GM06990 (cell line): ENCODE results near the gene TET1.
A peak's percentile ranks its signal among the peaks of the same experiment; 100 is the strongest.

Experiments
- DNase-seq: peaks from one replicate; pipeline ENCODE4 v3.0.0-alpha.2; 2011; ENCODE audit not compliant: insufficient read length; ENCODE audit errors: extremely low read depth
- H3K27me3 ChIP-seq: replicated peaks from 2 replicates; pipeline ENCODE4 v1.6.0; 2011; ENCODE audit warnings: low read length; ENCODE audit not compliant: control insufficient read depth, insufficient read depth
- H3K36me3 ChIP-seq: 2 replicates; pipeline ENCODE4 v1.5.1; 2011; ENCODE audit warnings: low read length; ENCODE audit not compliant: control insufficient read depth, insufficient read depth
- H3K4me3 ChIP-seq: replicated peaks from 2 replicates; pipeline ENCODE4 v1.5.1; 2011; ENCODE audit warnings: low read depth, mild to moderate bottlenecking, control low read depth, low read length
- CTCF ChIP-seq: IDR thresholded peaks from 2 replicates; pipeline ENCODE4 v1.5.1; 2011; ENCODE audit warnings: low read length, control low read depth, mild to moderate bottlenecking, inconsistent platforms; ENCODE audit not compliant: insufficient read depth, poor library complexity, severe bottlenecking

The TET1 gene

GRCh38 chr10:68599771-68600040, 39.6 kb downstream of the TET1 start:
- no peaks in the 10 kb centered on the region for H3K27me3 ChIP-seq
- TF ChIP-seq CTCF = no peak
- H3K4me3 ChIP-seq = peak overlapping the region; percentile 59
- no peaks in the 10 kb centered on the region for H3K36me3 ChIP-seq
- DNase-seq = no peak

GRCh38 chr10:68600041-68600778, 40.1 kb downstream of the TET1 start:
- DNase-seq = peak; percentile 71
- TF ChIP-seq CTCF = no peak
- H3K36me3 ChIP-seq = no peaks in the 10 kb centered on the region
- peak overlapping the region; percentile 59 for H3K4me3 ChIP-seq
- H3K27me3 ChIP-seq = no peaks in the 10 kb centered on the region

- peak; percentile 4 for DNase-seq
- no peaks in the 10 kb centered on the region for H3K36me3 ChIP-seq
- no peaks in the 10 kb centered on the region for H3K27me3 ChIP-seq
- H3K4me3 ChIP-seq = peak overlapping the region; percentile 59
- no peak for TF ChIP-seq CTCF
Measured at GRCh38 chr10:68601501-68602265, 41.5 kb downstream of the TET1 start.

- DNase-seq = no peak
- Histone ChIP-seq H3K27me3 (no peaks in the 10 kb centered on the region), H3K4me3 (no peak overlapping the region), H3K36me3 (no peaks in the 10 kb centered on the region)
- no peak for TF ChIP-seq CTCF
Measured at GRCh38 chr10:68602434-68602833, 42.3 kb downstream of the TET1 start.

GRCh38 chr10:68603766-68604165, 43.6 kb downstream of the TET1 start:
- no peak for DNase-seq
- Histone ChIP-seq H3K27me3 (no peaks in the 10 kb centered on the region), H3K4me3 (no peak overlapping the region), H3K36me3 (no peaks in the 10 kb centered on the region)
- TF ChIP-seq CTCF = no peak
